NCI-H1694 treated with DMSO at 0.1 percent for 48 hours (cell line): ENCODE measurements around the gene ABCA8.
A peak's percentile ranks its signal among the peaks of the same experiment; 100 is the strongest.

Source experiments
- DNase-seq: peaks from one replicate; lab custom pipeline; 2025; lab: John Stamatoyannopoulos, UW

The ABCA8 gene

GRCh38 chr17:68870161-68870826 lies 84.9 kb downstream of the ABCA8 start:
- no peak for DNase-seq

GRCh38 chr17:68868708-68869107 lies 86.5 kb downstream of the ABCA8 start:
- DNase-seq, result peak; percentile 75

- peak; percentile 35 for DNase-seq
Observed at GRCh38 chr17:68867759-68868516, 87.3 kb downstream of the ABCA8 start.

GRCh38 chr17:68865584-68865983 lies 89.6 kb downstream of the ABCA8 start:
- no peak for DNase-seq

- no peak for DNase-seq
Observed at GRCh38 chr17:68863091-68863652, 92.0 kb downstream of the ABCA8 start.

- DNase-seq, result no peak
Observed at GRCh38 chr17:68861602-68862001, 93.6 kb downstream of the ABCA8 start.

- DNase-seq, result no peak
Observed at GRCh38 chr17:68860941-68861340, 94.3 kb downstream of the ABCA8 start.

GRCh38 chr17:68854452-68854851 lies 100.7 kb downstream of the ABCA8 start:
- DNase-seq, result no peak

GRCh38 chr17:68853439-68853838 lies 101.8 kb downstream of the ABCA8 start:
- no peak for DNase-seq

GRCh38 chr17:68853036-68853435 lies 102.2 kb downstream of the ABCA8 start:
- no peak for DNase-seq

GRCh38 chr17:68851890-68852289 lies 103.3 kb downstream of the ABCA8 start:
- DNase-seq, result no peak

GRCh38 chr17:68850749-68851510 lies 104.3 kb downstream of the ABCA8 start:
- no peak for DNase-seq

GRCh38 chr17:68849673-68850610 lies 105.2 kb downstream of the ABCA8 start:
- no peak for DNase-seq

GRCh38 chr17:68847711-68848110 lies 107.5 kb downstream of the ABCA8 start:
- DNase-seq, result no peak

GRCh38 chr17:68843522-68843921 lies 111.7 kb downstream of the ABCA8 start:
- DNase-seq, result no peak

GRCh38 chr17:68840073-68840472 lies 115.1 kb downstream of the ABCA8 start:
- no peak for DNase-seq

GRCh38 chr17:68835071-68835470 lies 120.1 kb downstream of the ABCA8 start:
- no peak for DNase-seq

GRCh38 chr17:68834328-68834836 lies 120.8 kb downstream of the ABCA8 start:
- no peak for DNase-seq

GRCh38 chr17:68832109-68832802 lies 122.9 kb downstream of the ABCA8 start:
- DNase-seq, result no peak

GRCh38 chr17:68831170-68831569 lies 124.0 kb downstream of the ABCA8 start:
- no peak for DNase-seq

- DNase-seq, result no peak
Observed at GRCh38 chr17:68830313-68830712, 124.9 kb downstream of the ABCA8 start.
